HG02884 (cell line): Measurements from ENCODE around the gene LCK.
"Not testable (repeated sequence)": the region's sequence is repeated elsewhere in the genome, so short reads cannot be mapped to it uniquely, and the experiment has no call there.

Source experiments
- ATAC-seq: cut with Tn5 transposase; IDR thresholded peaks from one replicate; pipeline ENCODE4 v1.9.1; 2021; ENCODE audit warnings: mild to moderate bottlenecking, moderate library complexity; ENCODE audit not compliant: unreplicated experiment

LCK gene

GRCh38 chr1:32239790-32240139 lies 11.3 kb upstream of the LCK start:
- no peak for ATAC-seq

GRCh38 chr1:32240140-32240951 lies 10.7 kb upstream of the LCK start:
- no peak for ATAC-seq

- no peak for ATAC-seq
Measured at GRCh38 chr1:32241001-32241763, 9.9 kb upstream of the LCK start.

- no peak for ATAC-seq
Measured at GRCh38 chr1:32242341-32242851, 8.7 kb upstream of the LCK start.

GRCh38 chr1:32246888-32247273 lies 4.2 kb upstream of the LCK start, which contains the start of gene FAM167B:
Gene FAM167B (plus strand): TSS chr1:32247222. CDS start chr1:32247422, 200 bp downstream.
- no peak for ATAC-seq

- ATAC-seq, result no peak
Measured at GRCh38 chr1:32247452-32247851, 3.6 kb upstream of the LCK start.

- ATAC-seq, result no peak
Measured at GRCh38 chr1:32247983-32248889, 2.8 kb upstream of the LCK start.

GRCh38 chr1:32249831-32250525 lies 1.1 kb upstream of the LCK start:
- peak; percentile 62 for ATAC-seq

- no peak for ATAC-seq
Measured at GRCh38 chr1:32255072-32256071, 4.3 kb downstream of the LCK start.

DNA sequence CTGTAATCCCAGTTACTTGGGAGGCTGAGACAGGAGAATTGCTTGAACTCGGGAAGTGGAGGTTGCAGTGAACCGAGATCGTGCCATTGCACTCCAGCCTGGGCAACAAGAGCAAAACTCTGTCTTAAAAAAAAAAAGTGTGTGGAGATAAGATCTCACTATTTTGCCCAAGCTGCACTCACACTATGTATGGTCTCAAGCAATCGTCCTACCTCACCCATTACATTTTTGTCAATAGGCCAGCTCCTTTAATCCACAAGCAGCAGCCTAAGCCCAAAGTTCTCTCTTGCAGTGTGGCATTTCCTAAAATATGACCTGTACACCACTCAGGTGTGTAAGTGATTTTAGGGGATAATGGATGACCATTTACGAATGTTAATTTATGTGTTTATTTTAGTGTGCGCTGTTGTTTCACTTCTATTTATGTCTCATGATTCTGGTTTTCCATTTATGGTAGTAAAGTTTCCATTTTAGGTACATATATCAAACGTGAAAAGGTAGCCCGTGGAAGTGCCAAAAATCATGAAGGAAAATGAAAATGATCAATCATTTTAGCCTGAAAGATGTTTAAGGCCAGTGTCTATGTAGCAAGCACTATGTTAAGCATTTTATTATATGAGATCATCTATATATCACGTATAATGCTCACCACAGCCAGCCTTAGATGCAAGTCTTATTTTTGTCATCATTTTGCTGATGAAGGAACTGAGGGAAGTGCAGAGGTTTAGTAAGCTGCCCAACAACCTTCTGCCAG lies 5.6 kb downstream of the LCK start:
- ATAC-seq, result no peak

GRCh38 chr1:32257227-32257508 lies 6.1 kb downstream of the LCK start:
- no peak for ATAC-seq

DNA sequence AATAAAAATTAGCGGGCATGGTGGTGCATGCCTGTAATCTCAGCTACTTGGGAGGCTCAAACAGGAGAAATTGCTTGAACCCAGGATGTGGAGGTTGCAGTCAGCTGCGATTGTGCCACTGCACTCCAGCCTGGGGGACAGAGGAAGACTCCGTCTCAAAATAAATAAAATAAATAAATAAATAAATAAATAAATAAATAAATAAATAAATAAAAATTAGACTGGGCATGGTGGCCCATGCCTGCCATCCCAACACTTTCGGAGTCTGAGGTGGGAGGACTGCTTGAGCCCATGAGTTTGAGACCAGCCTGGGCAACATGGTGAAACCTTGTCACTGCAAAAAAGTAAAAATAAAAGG lies 12.2 kb downstream of the LCK start:
- ATAC-seq, result not testable (repeated sequence)

DNA sequence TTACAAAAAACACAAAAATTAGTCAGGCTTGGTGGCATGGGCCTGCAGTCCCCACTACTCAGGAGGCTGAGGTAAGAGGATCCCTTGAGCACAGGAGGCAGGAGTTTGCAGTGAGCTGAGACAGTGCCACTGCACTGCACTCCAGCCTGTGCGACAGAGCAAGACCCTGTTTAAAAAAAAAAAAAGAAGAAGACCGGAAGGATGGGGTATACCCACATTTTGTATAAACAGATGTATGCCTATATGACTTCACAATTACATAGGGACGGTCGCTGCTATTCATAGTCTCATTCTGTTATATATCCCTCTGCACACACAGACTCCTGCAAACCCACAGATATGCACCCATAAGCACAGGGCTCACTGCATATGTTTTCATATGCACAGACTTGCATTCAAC lies 12.7 kb downstream of the LCK start:
- no peak for ATAC-seq

DNA sequence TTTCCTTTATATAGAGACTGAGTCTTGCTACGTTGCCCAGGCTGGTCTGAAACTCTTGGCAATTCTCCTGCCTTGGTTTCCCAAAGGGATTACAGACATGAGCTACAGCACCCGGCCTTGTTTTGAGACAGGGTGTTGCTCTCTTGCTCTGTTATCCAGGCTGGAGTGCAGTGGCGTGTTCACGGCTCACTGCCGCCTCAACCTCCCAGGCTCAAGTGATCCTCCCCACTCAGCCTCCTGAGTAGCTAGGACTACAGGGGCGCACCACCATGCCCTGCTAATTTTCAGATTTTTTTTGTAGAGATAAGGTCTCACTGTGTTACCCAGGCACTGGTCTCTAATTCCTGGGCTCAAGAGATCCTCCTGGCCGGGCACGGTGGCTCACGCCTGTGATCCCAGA lies 14.8 kb downstream of the LCK start:
- ATAC-seq, result no peak

GRCh38 chr1:32266921-32267591 lies 16.0 kb downstream of the LCK start:
- ATAC-seq, result no peak

DNA sequence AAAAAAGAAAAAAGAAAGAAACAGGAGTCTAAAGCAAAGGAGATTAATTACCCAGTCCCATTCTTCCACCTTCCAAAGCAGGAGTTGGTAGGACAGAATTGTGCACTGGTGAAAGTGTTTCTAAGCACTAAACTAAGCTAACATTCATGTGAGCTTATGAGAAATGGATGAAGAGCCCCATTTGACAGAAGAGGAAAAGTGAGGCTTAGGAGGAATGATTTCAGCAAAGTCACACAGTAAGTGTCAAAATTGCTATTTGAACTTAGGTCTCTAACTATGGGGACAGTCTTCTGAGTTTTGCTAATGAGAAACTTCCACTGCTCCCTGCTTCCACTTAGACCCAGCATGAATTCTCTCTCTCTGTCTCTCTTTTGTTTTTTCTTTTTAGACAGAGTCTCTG lies 18.7 kb downstream of the LCK start:
- no peak for ATAC-seq

DNA sequence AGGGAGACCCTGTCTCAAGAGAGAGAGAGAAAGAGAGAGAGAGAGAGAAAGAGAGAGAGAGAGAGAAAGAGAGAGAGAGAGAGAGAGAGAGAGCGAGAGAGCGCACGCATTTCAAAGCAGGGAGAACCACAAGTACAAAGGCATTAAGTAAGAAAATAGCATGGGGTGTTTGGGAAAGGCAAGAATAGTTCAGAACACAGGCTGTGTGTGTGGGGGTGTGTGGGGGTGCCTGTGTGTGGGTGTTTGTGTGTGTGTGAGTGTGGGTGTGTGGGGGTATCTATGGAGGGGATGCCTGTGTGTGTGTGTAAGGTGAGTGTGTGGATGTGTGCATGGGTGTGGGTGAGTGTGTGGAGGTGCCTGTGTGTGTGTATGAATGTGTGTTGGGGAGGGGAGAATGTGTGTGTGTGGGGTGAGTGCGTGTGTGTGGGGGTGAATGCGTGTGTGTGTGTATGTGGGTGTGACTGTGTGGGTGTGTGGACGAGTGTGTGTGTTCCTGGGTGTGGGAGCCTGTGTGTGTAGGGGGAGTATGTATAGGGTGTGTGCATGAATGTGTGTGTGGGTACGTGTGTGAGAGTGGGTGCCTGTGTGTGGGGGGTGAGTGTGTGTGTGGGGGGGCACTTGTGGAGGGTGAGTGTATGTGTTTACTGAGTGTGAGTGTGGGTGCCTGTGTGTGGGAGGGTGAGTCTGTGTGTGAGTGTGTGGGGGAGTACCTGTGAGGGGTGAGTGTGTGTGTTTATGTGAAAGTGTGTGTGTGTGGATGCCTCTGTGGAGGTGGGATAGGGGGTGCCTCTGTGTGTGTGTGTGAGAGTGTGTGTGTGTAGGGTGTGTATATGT lies 21.7 kb downstream of the LCK start:
- no peak for ATAC-seq
